Neural cell (in vitro differentiated cells): ENCODE data around the gene TSPAN4. TPM values are rescaled to one million over a fixed set of nuclear protein-coding genes. Genes with fewer than 3 reads are reported as not detected.

Experiments used
- H2AFZ ChIP-seq: fragments of 200-600, 300-800 bp; sonication (generic), shearing (Covaris generic); 2 replicates; pipeline ENCODE4 v1.6.0; 2014; ENCODE audit warnings: low read depth, mild to moderate bottlenecking, antibody characterized with exemption, low read length, moderate library complexity
- H3F3A ChIP-seq: fragments of 200-600 bp; shearing (Covaris generic); 2 replicates; pipeline ENCODE4 v1.6.1; 2016; ENCODE audit warnings: mild to moderate bottlenecking, moderate library complexity, mixed read lengths, antibody characterized with exemption, low read length; ENCODE audit not compliant: insufficient read depth, poor library complexity, severe bottlenecking
- H3K27ac ChIP-seq: fragments of 200-600, 300-800 bp; sonication (generic), shearing (Covaris generic); 2 replicates; pipeline ENCODE4 v1.5.1; 2014; ENCODE audit warnings: mild to moderate bottlenecking, low read length, moderate library complexity
- H3K27me3 ChIP-seq: fragments of 300-800, 200-600 bp; sonication (generic), shearing (Covaris generic); 2 replicates; pipeline ENCODE4 v1.6.0; 2014; ENCODE audit warnings: mild to moderate bottlenecking, low read depth, low read length, moderate library complexity; ENCODE audit not compliant: insufficient read depth
- H3K36me3 ChIP-seq: fragments of 300-800, 200-600 bp; sonication (generic), shearing (Covaris generic); 2 replicates; pipeline ENCODE4 v1.5.1; 2014; ENCODE audit warnings: mild to moderate bottlenecking, antibody characterized with exemption, low read length, moderate library complexity; ENCODE audit not compliant: insufficient read depth
- H3K4me2 ChIP-seq: fragments of 300-800, 200-600 bp; sonication (generic), shearing (Covaris generic); 2 replicates; pipeline ENCODE4 v1.6.0; 2014; ENCODE audit warnings: mild to moderate bottlenecking, low read length
- H3K4me3 ChIP-seq: fragments of 300-800, 200-600 bp; sonication (generic), shearing (Covaris generic); 2 replicates; pipeline ENCODE4 v1.5.1; 2014; ENCODE audit warnings: mild to moderate bottlenecking, low read length, moderate library complexity
- H3K79me2 ChIP-seq: fragments of 200-600 bp; shearing (Covaris generic); replicated peaks from 2 replicates; pipeline ENCODE4 v1.6.0; 2014; ENCODE audit warnings: mild to moderate bottlenecking, low read length, moderate library complexity; ENCODE audit not compliant: insufficient read depth
- H3K9ac ChIP-seq: fragments of 300-800, 200-600 bp; sonication (generic), shearing (Covaris generic); 2 replicates; pipeline ENCODE4 v1.6.1; 2016; ENCODE audit warnings: mild to moderate bottlenecking, low read length, mixed read lengths
- H3K9me2 ChIP-seq: fragments of 200-600 bp; shearing (Covaris generic); 2 replicates; pipeline ENCODE4 v1.6.1; 2016; ENCODE audit warnings: mild to moderate bottlenecking, low read length, mixed read lengths; ENCODE audit not compliant: insufficient read depth
- H3K9me3 ChIP-seq: fragments of 200-600, 300-800 bp; sonication (generic), shearing (Covaris generic); 2 replicates; pipeline ENCODE4 v1.6.1; 2016; ENCODE audit warnings: mild to moderate bottlenecking, mixed run types, low read length, moderate library complexity, mixed read lengths
- H4K20me1 ChIP-seq: fragments of 200-600 bp; shearing (Covaris generic); 2 replicates; pipeline ENCODE4 v1.6.1; 2016; ENCODE audit warnings: mild to moderate bottlenecking, mixed run types; ENCODE audit not compliant: insufficient read depth
- EP300 ChIP-seq: fragments of 450-650 bp; conservative IDR thresholded peaks from 2 replicates; pipeline ENCODE4 v1.6.1; 2014; ENCODE audit warnings: antibody characterized with exemption, mild to moderate bottlenecking, moderate library complexity; ENCODE audit not compliant: poor library complexity, severe bottlenecking
- EZH2 ChIP-seq: fragments of 200-600, 300-800 bp; shearing (Covaris generic), sonication (generic); IDR thresholded peaks from 2 replicates; pipeline ENCODE4 v1.6.1; 2014; ENCODE audit warnings: antibody characterized with exemption, low read length, borderline replicate concordance, mild to moderate bottlenecking; ENCODE audit not compliant: insufficient read depth, poor library complexity, severe bottlenecking
- MXI1 ChIP-seq: fragments of 450-650 bp; conservative IDR thresholded peaks from 2 replicates; pipeline ENCODE4 v1.6.1; 2014; ENCODE audit warnings: antibody characterized with exemption, mild to moderate bottlenecking; ENCODE audit not compliant: poor library complexity, severe bottlenecking
- POLR2AphosphoS5 ChIP-seq: IDR thresholded peaks from 2 replicates; pipeline ENCODE4 v1.6.1; 2012
- RAD21 ChIP-seq: fragments of 450-650 bp; conservative IDR thresholded peaks from 2 replicates; pipeline ENCODE4 v1.6.1; 2014; ENCODE audit warnings: antibody characterized with exemption, mild to moderate bottlenecking, moderate library complexity
- SMC3 ChIP-seq: fragments of 450-650 bp; conservative IDR thresholded peaks from 2 replicates; pipeline ENCODE4 v1.6.1; 2014; ENCODE audit warnings: antibody characterized with exemption, mild to moderate bottlenecking, moderate library complexity; ENCODE audit not compliant: poor library complexity
- TAF1 ChIP-seq: IDR thresholded peaks from 2 replicates; pipeline ENCODE4 v1.6.1; 2012; ENCODE audit warnings: low read depth
- polyA plus RNA-seq: library from polyadenylated mRNA; depleted of rRNA; stranded (reverse); fragments of >200 nt; gene quantifications from 2 replicates; pipeline ENCODE4 v1.2.3, GENCODE V29; 2014
- TF ChIP-seq, protein P1 (sequence below): fragments of 450-650 bp; IDR thresholded peaks from 2 replicates; pipeline ENCODE4 v1.5.1; 2014; ENCODE audit warnings: antibody characterized with exemption, mild to moderate bottlenecking, moderate library complexity; ENCODE audit not compliant: poor library complexity, severe bottlenecking
- TF ChIP-seq, protein P2 (sequence below): IDR thresholded peaks from 2 replicates; pipeline ENCODE4 v1.6.1; 2012; ENCODE audit warnings: borderline replicate concordance

Gene TSPAN4
- polyA plus RNA-seq, 1 donor from 2014 or later: 68.1 TPM

DNA sequence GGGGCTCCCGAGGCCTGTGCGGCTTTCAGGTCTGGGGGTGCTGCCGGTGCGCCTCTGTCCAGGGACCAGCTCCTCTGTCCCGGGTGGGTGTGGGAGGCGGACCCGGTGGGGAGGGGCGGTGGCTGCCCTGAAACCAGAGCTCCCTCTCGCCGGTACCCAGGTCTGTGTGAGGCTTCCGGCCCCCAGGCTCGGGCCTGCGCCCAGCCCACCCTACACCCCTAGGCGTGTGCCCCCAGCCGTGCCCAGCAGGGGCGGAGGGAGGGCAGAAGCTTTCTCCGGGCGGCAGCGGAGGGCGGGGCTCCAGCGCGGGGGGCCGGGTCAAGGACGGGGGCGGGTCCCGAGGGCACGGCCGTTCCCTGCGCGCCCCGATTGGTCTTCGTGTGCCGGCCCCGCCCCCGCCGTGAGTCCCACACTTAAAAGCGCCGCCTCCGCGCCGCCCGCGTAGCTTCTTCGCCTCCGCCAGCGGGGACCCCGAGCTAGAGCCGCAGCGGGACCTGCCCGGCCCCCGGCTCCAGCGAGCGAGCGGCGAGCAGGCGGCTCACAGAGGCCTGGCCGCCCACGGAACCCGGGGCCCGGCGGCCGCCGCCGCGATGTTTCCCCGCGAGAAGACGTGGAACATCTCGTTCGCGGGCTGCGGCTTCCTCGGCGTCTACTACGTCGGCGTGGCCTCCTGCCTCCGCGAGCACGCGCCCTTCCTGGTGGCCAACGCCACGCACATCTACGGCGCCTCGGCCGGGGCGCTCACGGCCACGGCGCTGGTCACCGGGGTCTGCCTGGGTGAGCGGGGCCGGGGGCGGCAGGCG lies 23.3 kb upstream of the TSPAN4 start:
- peak overlapping the region; percentile 45 for H3K27ac ChIP-seq
- TF ChIP-seq, protein P1, sequence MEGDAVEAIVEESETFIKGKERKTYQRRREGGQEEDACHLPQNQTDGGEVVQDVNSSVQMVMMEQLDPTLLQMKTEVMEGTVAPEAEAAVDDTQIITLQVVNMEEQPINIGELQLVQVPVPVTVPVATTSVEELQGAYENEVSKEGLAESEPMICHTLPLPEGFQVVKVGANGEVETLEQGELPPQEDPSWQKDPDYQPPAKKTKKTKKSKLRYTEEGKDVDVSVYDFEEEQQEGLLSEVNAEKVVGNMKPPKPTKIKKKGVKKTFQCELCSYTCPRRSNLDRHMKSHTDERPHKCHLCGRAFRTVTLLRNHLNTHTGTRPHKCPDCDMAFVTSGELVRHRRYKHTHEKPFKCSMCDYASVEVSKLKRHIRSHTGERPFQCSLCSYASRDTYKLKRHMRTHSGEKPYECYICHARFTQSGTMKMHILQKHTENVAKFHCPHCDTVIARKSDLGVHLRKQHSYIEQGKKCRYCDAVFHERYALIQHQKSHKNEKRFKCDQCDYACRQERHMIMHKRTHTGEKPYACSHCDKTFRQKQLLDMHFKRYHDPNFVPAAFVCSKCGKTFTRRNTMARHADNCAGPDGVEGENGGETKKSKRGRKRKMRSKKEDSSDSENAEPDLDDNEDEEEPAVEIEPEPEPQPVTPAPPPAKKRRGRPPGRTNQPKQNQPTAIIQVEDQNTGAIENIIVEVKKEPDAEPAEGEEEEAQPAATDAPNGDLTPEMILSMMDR: no peak
- peak; percentile 23 for TF ChIP-seq EP300
- TF ChIP-seq TAF1: no peak
- no peak for TF ChIP-seq EZH2
- peak; percentile 27 for TF ChIP-seq RAD21
- no peak for TF ChIP-seq SMC3
- TF ChIP-seq, protein P2, sequence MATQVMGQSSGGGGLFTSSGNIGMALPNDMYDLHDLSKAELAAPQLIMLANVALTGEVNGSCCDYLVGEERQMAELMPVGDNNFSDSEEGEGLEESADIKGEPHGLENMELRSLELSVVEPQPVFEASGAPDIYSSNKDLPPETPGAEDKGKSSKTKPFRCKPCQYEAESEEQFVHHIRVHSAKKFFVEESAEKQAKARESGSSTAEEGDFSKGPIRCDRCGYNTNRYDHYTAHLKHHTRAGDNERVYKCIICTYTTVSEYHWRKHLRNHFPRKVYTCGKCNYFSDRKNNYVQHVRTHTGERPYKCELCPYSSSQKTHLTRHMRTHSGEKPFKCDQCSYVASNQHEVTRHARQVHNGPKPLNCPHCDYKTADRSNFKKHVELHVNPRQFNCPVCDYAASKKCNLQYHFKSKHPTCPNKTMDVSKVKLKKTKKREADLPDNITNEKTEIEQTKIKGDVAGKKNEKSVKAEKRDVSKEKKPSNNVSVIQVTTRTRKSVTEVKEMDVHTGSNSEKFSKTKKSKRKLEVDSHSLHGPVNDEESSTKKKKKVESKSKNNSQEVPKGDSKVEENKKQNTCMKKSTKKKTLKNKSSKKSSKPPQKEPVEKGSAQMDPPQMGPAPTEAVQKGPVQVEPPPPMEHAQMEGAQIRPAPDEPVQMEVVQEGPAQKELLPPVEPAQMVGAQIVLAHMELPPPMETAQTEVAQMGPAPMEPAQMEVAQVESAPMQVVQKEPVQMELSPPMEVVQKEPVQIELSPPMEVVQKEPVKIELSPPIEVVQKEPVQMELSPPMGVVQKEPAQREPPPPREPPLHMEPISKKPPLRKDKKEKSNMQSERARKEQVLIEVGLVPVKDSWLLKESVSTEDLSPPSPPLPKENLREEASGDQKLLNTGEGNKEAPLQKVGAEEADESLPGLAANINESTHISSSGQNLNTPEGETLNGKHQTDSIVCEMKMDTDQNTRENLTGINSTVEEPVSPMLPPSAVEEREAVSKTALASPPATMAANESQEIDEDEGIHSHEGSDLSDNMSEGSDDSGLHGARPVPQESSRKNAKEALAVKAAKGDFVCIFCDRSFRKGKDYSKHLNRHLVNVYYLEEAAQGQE: peak; percentile 17
- peak; percentile 91 for TF ChIP-seq MXI1
- peak; percentile 66 for TF ChIP-seq POLR2AphosphoS5

DNA sequence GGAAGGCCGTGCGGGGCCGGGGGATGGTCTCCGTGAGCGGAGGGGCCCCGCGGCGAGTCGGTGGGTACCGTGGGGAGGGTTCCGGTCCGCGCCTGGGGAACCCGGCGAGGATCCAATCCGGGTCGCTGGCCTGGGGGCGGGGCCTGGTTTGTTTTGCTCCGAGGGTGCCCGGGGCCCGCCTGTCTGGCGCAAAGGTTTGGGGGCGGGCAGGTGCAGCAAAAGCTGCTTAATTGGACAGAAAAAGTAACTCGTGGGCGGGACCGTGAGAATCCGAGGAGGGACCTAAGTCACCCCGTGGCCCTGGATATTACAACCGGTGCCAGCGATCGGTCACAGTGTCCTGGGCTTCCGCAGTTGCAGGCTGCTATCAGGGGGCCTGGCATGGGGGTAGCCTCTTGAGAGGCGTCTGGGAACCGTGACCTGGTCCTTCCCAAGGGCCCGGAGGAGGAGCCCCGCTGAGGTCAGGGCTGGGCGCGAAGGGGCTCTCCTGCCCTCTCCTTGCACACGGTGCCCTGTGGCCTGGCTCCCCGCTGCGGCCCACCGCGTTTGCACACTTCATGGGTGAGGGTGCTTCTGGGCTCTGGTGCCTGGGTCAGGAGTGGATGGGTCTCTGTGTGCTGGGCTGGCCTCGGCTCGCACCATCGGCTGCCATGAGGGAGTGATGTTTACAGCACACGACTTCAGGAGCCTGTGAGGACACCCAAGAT lies 22.6 kb upstream of the TSPAN4 start:
- TF ChIP-seq RAD21: no peak
- TF ChIP-seq, protein P1: no peak
- no peak for TF ChIP-seq MXI1
- TF ChIP-seq EZH2: no peak
- no peak for TF ChIP-seq TAF1
- TF ChIP-seq, protein P2: no peak
- TF ChIP-seq EP300: no peak
- TF ChIP-seq POLR2AphosphoS5: no peak
- no peak for TF ChIP-seq SMC3
- Histone ChIP-seq H3K9me3 (no peaks in the 10 kb centered on the region), H3K4me3 (peak overlapping the region; percentile 81), H3K27ac (no peak overlapping the region), H3F3A (no peaks in the 10 kb centered on the region), H2AFZ (no peak overlapping the region), H3K4me2 (peak overlapping the region; percentile 89), H4K20me1 (no peaks in the 10 kb centered on the region), H3K9me2 (no peaks in the 10 kb centered on the region), H3K79me2 (peaks cover 3% of the 10 kb centered on the region), H3K9ac (peak overlapping the region; percentile 69), H3K36me3 (no peaks in the 10 kb centered on the region), H3K27me3 (no peaks in the 10 kb centered on the region)

More for the DNA sequence above, 23.3 kb upstream of the TSPAN4 start:
- no peaks in the 10 kb centered on the region for H3K9me2 ChIP-seq
- no peaks in the 10 kb centered on the region for H4K20me1 ChIP-seq
- peak overlapping the region; percentile 85 for H2AFZ ChIP-seq
- no peaks in the 10 kb centered on the region for H3K9me3 ChIP-seq
- H3K36me3 ChIP-seq: no peaks in the 10 kb centered on the region
- H3K9ac ChIP-seq: peak overlapping the region; percentile 69
- H3K4me3 ChIP-seq: peak overlapping the region; percentile 81
- H3K4me2 ChIP-seq: peak overlapping the region; percentile 25
- peaks cover 3% of the 10 kb centered on the region for H3K79me2 ChIP-seq
- no peaks in the 10 kb centered on the region for H3K27me3 ChIP-seq
- no peaks in the 10 kb centered on the region for H3F3A ChIP-seq
